Measurements from ENCODE around the gene MYL11.
"Not testable (repeated sequence)": the region's sequence is repeated elsewhere in the genome, so short reads cannot be mapped to it uniquely, and the experiment has no call there.

The MYL11 gene

GRCh38 chr16:30374538-30374937 lies at the start of gene MYL11:
TSS of gene MYL11 (plus strand) at chr16:30374802. CDS start at chr16:30374858, 56 bp downstream.
- DNase-seq = no peak

GRCh38 chr16:30334473-30334989 lies 40.1 kb upstream of the MYL11 start:
- not testable (repeated sequence) for DNase-seq

- DNase-seq = peak; percentile 12
These were observed 39.5 kb upstream of the MYL11 start for GRCh38 chr16:30335028-30335597.

GRCh38 chr16:30335598-30336474 lies 38.8 kb upstream of the MYL11 start:
- DNase-seq = no peak

- DNase-seq = not testable (repeated sequence)
These were observed 36.6 kb upstream of the MYL11 start for GRCh38 chr16:30337964-30338357.

- DNase-seq = not testable (repeated sequence)
These were observed 35.9 kb upstream of the MYL11 start for GRCh38 chr16:30338715-30339114.

- no peak for DNase-seq
These were observed 34.0 kb upstream of the MYL11 start for GRCh38 chr16:30340621-30341020.

- DNase-seq = not testable (repeated sequence)
These were observed 32.6 kb upstream of the MYL11 start for GRCh38 chr16:30341971-30342370.

- no peak for DNase-seq
These were observed 31.7 kb upstream of the MYL11 start for GRCh38 chr16:30342751-30343490.

- not testable (repeated sequence) for DNase-seq
These were observed 31.1 kb upstream of the MYL11 start for GRCh38 chr16:30343491-30343820.

GRCh38 chr16:30346286-30346685 lies 28.3 kb upstream of the MYL11 start:
- DNase-seq = no peak

- no peak for DNase-seq
These were observed 26.5 kb upstream of the MYL11 start for GRCh38 chr16:30348113-30348512.

GRCh38 chr16:30348929-30349328 lies 25.7 kb upstream of the MYL11 start:
- no peak for DNase-seq

- no peak for DNase-seq
These were observed 24.9 kb upstream of the MYL11 start for GRCh38 chr16:30349675-30350074.

- no peak for DNase-seq
These were observed 24.3 kb upstream of the MYL11 start for GRCh38 chr16:30350134-30350871.

- no peak for DNase-seq
These were observed 23.6 kb upstream of the MYL11 start for GRCh38 chr16:30351001-30351441.

GRCh38 chr16:30351586-30352419 lies 22.8 kb upstream of the MYL11 start:
- DNase-seq = no peak

GRCh38 chr16:30352488-30353401 lies 21.9 kb upstream of the MYL11 start:
- DNase-seq = no peak

- no peak for DNase-seq
These were observed 21.0 kb upstream of the MYL11 start for GRCh38 chr16:30353438-30354129.
